ENCODE results near the gene MYH15. TPM values are rescaled to one million over a fixed set of nuclear protein-coding genes. Genes with fewer than 3 reads are reported as not detected.

The MYH15 gene
- total and polyA plus RNA-seq, 8 donors, result 0.03 to 0.19 (median 0.06) TPM; not detected in 3

DNA sequence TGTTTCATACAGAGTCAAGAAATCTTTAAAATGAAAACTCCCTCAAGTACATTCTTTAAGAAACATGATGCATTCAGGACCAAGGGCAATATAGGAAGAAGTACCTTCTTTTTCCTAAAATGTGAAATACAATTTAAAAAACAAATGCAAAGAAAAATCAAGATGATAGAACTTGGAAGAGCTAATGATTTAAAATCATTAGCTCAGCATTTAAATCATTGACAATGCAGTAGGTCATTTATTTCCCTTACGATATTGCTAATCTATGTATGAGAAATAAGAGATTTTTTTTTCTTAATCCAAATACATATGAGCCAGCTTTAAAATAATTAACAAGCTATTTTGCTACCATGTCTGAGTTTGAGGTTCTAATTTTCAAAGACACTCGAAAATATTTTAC lies 108.6 kb downstream of the MYH15 start:
- Histone ChIP-seq H3K27me3 (no peaks in the 10 kb centered on the region), H3K27ac (no peak overlapping the region), H3K36me3 (no peaks in the 10 kb centered on the region), H3K9me3 (no peaks in the 10 kb centered on the region), H3K4me3 (no peak overlapping the region), H3K4me1 (peaks cover 0 to 5% (median 4%) of the 10 kb centered on the region in 3 donors)
- WGBS, 2 donors, result 92 to 95% methylated on average over 2 of the region's 2 CpGs
- intact Hi-C loops (cut with DNase I), result no loop called here
- TF ChIP-seq, protein P1, sequence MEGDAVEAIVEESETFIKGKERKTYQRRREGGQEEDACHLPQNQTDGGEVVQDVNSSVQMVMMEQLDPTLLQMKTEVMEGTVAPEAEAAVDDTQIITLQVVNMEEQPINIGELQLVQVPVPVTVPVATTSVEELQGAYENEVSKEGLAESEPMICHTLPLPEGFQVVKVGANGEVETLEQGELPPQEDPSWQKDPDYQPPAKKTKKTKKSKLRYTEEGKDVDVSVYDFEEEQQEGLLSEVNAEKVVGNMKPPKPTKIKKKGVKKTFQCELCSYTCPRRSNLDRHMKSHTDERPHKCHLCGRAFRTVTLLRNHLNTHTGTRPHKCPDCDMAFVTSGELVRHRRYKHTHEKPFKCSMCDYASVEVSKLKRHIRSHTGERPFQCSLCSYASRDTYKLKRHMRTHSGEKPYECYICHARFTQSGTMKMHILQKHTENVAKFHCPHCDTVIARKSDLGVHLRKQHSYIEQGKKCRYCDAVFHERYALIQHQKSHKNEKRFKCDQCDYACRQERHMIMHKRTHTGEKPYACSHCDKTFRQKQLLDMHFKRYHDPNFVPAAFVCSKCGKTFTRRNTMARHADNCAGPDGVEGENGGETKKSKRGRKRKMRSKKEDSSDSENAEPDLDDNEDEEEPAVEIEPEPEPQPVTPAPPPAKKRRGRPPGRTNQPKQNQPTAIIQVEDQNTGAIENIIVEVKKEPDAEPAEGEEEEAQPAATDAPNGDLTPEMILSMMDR (IDR thresholded peaks at IDR 0.05), result no peak
- no peak for ATAC-seq
- DNase-seq, result no peak
- FAIRE-seq, result no peak

DNA sequence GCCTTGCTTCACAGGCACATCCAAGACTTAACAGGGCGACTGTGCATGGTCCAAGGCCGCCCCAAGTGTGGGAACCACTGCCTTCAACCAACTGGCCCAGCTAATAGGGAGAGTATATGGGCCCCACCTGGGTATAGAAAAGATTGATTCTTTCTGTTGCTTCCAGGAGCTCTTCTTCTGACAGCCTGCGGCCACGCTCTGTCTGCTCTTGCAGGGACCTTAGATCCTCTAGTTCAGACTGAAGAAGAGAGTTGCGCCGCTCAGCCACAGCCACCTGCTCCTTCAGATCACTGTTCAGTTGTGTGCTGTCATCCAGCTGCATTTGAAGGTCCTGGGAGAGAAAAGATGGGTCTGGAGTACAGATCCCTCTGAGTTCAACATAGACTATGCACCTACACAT lies 111.9 kb downstream of the MYH15 start:
- TF ChIP-seq, protein P1 (IDR thresholded peaks at IDR 0.05), result no peak
- intact Hi-C loops (cut with DNase I), result no loop called here
- no peak overlapping the region for H3K27ac ChIP-seq
- H3K4me3 ChIP-seq, result no peak overlapping the region
- DNase-seq, result no peak
- no peaks in the 10 kb centered on the region for H3K9me3 ChIP-seq
- no peak for ATAC-seq
- peaks cover 0 to 5% (median 4%) of the 10 kb centered on the region in 3 donors for H3K4me1 ChIP-seq
- 93 to 97% methylated on average over 6 of the region's 6 CpGs for WGBS, 2 donors
- FAIRE-seq, result no peak
- H3K36me3 ChIP-seq, result no peaks in the 10 kb centered on the region
- no peaks in the 10 kb centered on the region for H3K27me3 ChIP-seq

DNA sequence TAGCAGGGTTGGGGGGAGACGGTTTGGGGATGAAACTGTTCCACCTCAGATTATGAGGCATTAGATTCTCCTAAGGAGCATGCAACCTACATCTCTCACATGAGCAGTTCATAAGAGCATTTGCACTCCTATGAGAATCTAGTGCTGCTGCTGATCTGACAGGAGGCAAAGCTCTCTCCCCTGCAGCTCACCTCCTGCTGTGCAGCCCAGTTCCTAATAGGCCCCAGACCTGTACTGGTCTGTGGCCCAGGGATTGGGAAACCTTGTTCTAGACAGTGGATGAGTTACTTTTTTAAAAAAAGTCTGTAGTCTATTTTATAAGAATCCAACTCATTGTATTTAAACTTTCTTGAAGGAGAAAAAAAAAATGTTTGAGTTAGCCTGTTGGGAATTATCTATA lies 114.1 kb downstream of the MYH15 start:
- TF ChIP-seq, protein P1 (IDR thresholded peaks at IDR 0.05), result no peak
- H3K9me3 ChIP-seq, result no peaks in the 10 kb centered on the region
- WGBS, 2 donors, result 75 to 92% methylated on average over 1 of the region's 1 CpG
- intact Hi-C loops (cut with DNase I), result no loop called here
- no peaks in the 10 kb centered on the region for H3K36me3 ChIP-seq
- FAIRE-seq (no peak), DNase-seq (no peak), ATAC-seq (no peak)
- no peak overlapping the region for H3K27ac ChIP-seq
- no peaks in the 10 kb centered on the region for H3K4me1 ChIP-seq
- no peaks in the 10 kb centered on the region for H3K27me3 ChIP-seq
- H3K4me3 ChIP-seq, result no peak overlapping the region

DNA sequence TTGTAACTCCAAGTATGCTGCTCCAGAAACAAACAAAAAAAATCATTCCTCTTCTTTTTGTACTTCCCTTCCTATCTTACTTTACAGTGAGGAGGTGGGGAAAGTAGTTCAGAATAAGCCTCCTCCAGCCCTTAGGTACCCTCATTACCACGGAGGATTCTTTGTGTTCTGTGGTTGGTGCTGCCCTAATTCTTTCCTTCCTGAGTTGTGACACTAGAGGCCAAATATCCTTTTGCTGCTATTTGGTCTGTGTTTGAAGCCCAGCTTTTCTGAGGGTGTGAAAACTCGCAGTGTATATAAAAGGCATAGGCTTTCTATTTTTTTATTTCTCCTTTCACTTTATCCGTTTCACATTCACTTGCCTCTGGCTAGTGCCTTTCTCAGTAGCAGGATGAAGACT lies 115.8 kb downstream of the MYH15 start:
- Histone ChIP-seq H3K9me3 (no peaks in the 10 kb centered on the region), H3K36me3 (no peaks in the 10 kb centered on the region), H3K27me3 (no peaks in the 10 kb centered on the region), H3K4me3 (no peak overlapping the region), H3K27ac (no peak overlapping the region), H3K4me1 (no peaks in the 10 kb centered on the region)
- 79 to 89% methylated on average over 3 of the region's 3 CpGs for WGBS, 2 donors
- DNase-seq (no peak), ATAC-seq (no peak), FAIRE-seq (no peak)
- intact Hi-C loops (cut with DNase I), result no loop called here
- TF ChIP-seq, protein P1 (IDR thresholded peaks at IDR 0.05), result no peak

- 86 to 89% methylated on average over 2 of the region's 2 CpGs for WGBS, 2 donors
- no peak overlapping the region for H3K27ac ChIP-seq
- FAIRE-seq (no peak), DNase-seq (no peak), ATAC-seq (no peak)
- TF ChIP-seq, protein P1 (IDR thresholded peaks at IDR 0.05), result no peak
- H3K4me1 ChIP-seq, result no peaks in the 10 kb centered on the region
- intact Hi-C loops (cut with DNase I), result no loop called here
- H3K27me3 ChIP-seq, result no peaks in the 10 kb centered on the region
- H3K36me3 ChIP-seq, result no peaks in the 10 kb centered on the region
- no peaks in the 10 kb centered on the region for H3K9me3 ChIP-seq
- no peak overlapping the region for H3K4me3 ChIP-seq
These were observed 116.4 kb downstream of the MYH15 start for GRCh38 chr3:108394016-108394415.
